ENCODE results near the gene FHL1.

DNA sequence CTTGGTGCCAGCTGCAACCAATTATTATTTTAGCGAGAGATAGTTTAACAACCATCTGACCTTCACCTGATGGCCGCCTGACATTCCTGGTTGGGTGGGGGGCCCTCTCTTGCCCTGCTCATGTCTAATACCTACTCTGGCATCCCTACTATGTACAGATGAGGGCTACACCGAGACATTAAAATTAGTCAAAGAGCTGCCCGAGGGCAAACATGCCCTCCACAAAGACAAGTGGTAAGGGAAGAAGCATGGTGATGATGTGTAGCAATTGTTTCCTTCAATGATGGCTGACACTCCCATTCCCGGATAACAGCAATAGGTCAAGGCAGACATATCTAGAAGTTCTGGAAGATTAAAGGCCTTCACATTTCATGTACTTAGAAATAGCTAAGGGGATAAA, 54.3 kb downstream of the FHL1 start:
- TF ChIP-seq POLR2A (IDR thresholded peaks at IDR 0.05; ENCODE audit: low read length) (no peak), GATA1 (IDR thresholded peaks at IDR 0.05; ENCODE audit: low read depth, low read length) (no peak)
